SK-N-SH treated with all-trans-retinoic acid at 6 μM for 48 hours (cell line): ENCODE measurements around the gene CLCN1.

Experiments
- ATAC-seq: fragments of 200-7000 bp; cut with Tn5 transposase; 3 replicates; pipeline ENCODE4 v1.9.1; 2020; ENCODE audit warnings: mild to moderate bottlenecking, moderate library complexity
- ARNTL ChIP-seq: fragments of 450-650 bp; formaldehyde crosslinking; IDR thresholded peaks from 2 replicates; pipeline ENCODE4 v1.5.0; 2020; ENCODE audit warnings: low read depth, mild to moderate bottlenecking, moderate library complexity, borderline replicate concordance
- CSDC2 ChIP-seq: fragments of 250-450 bp; sonication (Bioruptor Pico); IDR thresholded peaks from 2 replicates; pipeline ENCODE4 v1.5.0; 2020; ENCODE audit warnings: mild to moderate bottlenecking, moderate library complexity
- ESRRG ChIP-seq: fragments of 250-450 bp; sonication (Bioruptor Pico); IDR thresholded peaks from 2 replicates; pipeline ENCODE4 v1.6.1; 2021; ENCODE audit warnings: mild to moderate bottlenecking
- OSR1 ChIP-seq: fragments of 250-450 bp; sonication (Bioruptor Pico); IDR thresholded peaks from 2 replicates; pipeline ENCODE4 v1.8.0; 2022; ENCODE audit warnings: moderate library complexity, mild to moderate bottlenecking, inconsistent platforms
- RARB ChIP-seq: fragments of 250-450 bp; sonication (Bioruptor Pico); IDR thresholded peaks from 2 replicates; pipeline ENCODE4 v1.8.0; 2021; ENCODE audit warnings: mild to moderate bottlenecking, moderate library complexity
- SNAI2 ChIP-seq: fragments of 250-450 bp; sonication (Bioruptor Pico); IDR thresholded peaks from 2 replicates; pipeline ENCODE4 v1.5.0; 2020; ENCODE audit warnings: mild to moderate bottlenecking, moderate library complexity
- TCF4 ChIP-seq: fragments of 250-450 bp; sonication (Bioruptor Pico); IDR thresholded peaks from 2 replicates; pipeline ENCODE4 v1.8.0; 2021; ENCODE audit warnings: mild to moderate bottlenecking, moderate library complexity, borderline replicate concordance
- TOX ChIP-seq: fragments of 250-450 bp; sonication (Bioruptor Pico); IDR thresholded peaks from 2 replicates; pipeline ENCODE4 v1.8.0; 2021; ENCODE audit warnings: mild to moderate bottlenecking, moderate library complexity, borderline replicate concordance
- ZC3H10 ChIP-seq: fragments of 250-450 bp; sonication (Bioruptor Pico); IDR thresholded peaks from 2 replicates; pipeline ENCODE4 v1.5.1; 2021; ENCODE audit warnings: mild to moderate bottlenecking, moderate library complexity
- ZFP3 ChIP-seq: fragments of 250-450 bp; sonication (Bioruptor Pico); IDR thresholded peaks from 2 replicates; pipeline ENCODE4 v1.5.0; 2020; ENCODE audit warnings: mild to moderate bottlenecking, moderate library complexity
- ZFP30 ChIP-seq: fragments of 450-650 bp; formaldehyde crosslinking; IDR thresholded peaks from 2 replicates; pipeline ENCODE4 v1.5.0; 2022; ENCODE audit warnings: mild to moderate bottlenecking, moderate library complexity
- ZNF565 ChIP-seq: fragments of 450-650 bp; formaldehyde crosslinking; conservative IDR thresholded peaks from 2 replicates; pipeline ENCODE4 v1.5.0; 2020; ENCODE audit warnings: low read depth, mild to moderate bottlenecking, moderate library complexity
- ZNF70 ChIP-seq: fragments of 450-650 bp; formaldehyde crosslinking; IDR thresholded peaks from 2 replicates; pipeline ENCODE4 v1.5.0; 2020; ENCODE audit warnings: mild to moderate bottlenecking, moderate library complexity
- ZNF8 ChIP-seq: fragments of 450-650 bp; formaldehyde crosslinking; IDR thresholded peaks from 2 replicates; pipeline ENCODE4 v1.5.0; 2020; ENCODE audit warnings: mild to moderate bottlenecking, moderate library complexity
- TF ChIP-seq, protein P1 (sequence below): fragments of 250-450 bp; sonication (Bioruptor Pico); IDR thresholded peaks from 2 replicates; pipeline ENCODE4 v1.8.0; 2021; ENCODE audit warnings: low read depth, mild to moderate bottlenecking, moderate library complexity, borderline replicate concordance
- TF ChIP-seq, protein P2 (sequence below): fragments of 250-450 bp; sonication (Bioruptor Pico); IDR thresholded peaks from 2 replicates; pipeline ENCODE4 v1.5.1; 2021; ENCODE audit warnings: mild to moderate bottlenecking, moderate library complexity
- TF ChIP-seq, protein P3 (sequence below): fragments of 250-450 bp; sonication (Bioruptor Pico); IDR thresholded peaks from 2 replicates; pipeline ENCODE4 v1.8.0; 2020; ENCODE audit warnings: mild to moderate bottlenecking, moderate library complexity, borderline replicate concordance
- TF ChIP-seq, protein P4 (sequence below): fragments of 250-450 bp; sonication (Bioruptor Pico); IDR thresholded peaks from 2 replicates; pipeline ENCODE4 v1.5.1; 2020; ENCODE audit warnings: low read depth, mild to moderate bottlenecking, moderate library complexity
- TF ChIP-seq, protein P5 (sequence below): fragments of 250-450 bp; sonication (Bioruptor Pico); IDR thresholded peaks from 2 replicates; pipeline ENCODE4 v1.5.0; 2020; ENCODE audit warnings: mild to moderate bottlenecking, moderate library complexity

Gene CLCN1

DNA sequence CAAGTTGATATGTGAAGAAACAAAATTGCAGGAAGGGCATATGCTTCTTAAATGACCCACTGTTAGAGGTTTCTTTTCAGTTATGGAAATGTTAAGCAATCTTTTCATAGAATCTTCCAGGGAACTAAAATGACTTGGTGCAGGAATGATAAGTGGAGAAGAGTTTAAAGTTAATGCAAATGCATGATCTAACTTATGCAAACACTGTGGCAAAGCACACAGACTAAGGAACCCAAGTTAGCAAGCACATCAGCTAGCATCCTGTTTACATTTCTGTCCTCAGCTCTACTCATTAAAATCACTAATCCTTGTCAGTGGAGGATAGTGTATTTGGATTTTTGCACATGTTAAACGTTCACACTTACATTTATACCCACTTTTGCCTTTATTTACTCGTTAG, 9.3 kb downstream of the CLCN1 start (continued):
- no peak for TF ChIP-seq ZNF70 (CRISPR knock-in tag)

DNA sequence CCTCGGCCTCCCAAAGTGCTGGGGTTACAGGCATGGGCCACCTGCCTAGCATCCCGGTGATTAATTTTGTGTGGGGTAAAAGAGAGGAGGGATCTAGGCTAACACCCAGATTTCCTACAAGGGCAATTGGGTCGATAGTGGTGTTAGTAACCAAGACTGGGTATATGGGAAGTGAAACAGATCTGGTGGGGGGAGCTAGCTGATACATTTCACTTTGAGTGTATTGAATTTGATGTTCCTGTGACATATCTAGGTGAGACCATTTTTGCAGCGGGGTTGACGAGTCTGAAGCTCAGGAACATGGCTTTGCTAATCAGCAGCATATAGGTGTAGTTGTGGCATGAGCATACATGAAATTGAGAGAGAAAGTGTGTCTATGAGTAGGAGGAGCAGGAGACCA, 12.0 kb downstream of the CLCN1 start:
- TF ChIP-seq, protein P1, sequence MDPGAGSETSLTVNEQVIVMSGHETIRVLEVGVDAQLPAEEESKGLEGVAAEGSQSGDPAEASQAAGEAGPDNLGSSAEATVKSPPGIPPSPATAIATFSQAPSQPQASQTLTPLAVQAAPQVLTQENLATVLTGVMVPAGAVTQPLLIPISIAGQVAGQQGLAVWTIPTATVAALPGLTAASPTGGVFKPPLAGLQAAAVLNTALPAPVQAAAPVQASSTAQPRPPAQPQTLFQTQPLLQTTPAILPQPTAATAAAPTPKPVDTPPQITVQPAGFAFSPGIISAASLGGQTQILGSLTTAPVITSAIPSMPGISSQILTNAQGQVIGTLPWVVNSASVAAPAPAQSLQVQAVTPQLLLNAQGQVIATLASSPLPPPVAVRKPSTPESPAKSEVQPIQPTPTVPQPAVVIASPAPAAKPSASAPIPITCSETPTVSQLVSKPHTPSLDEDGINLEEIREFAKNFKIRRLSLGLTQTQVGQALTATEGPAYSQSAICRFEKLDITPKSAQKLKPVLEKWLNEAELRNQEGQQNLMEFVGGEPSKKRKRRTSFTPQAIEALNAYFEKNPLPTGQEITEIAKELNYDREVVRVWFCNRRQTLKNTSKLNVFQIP (CRISPR knock-in tag) = no peak
- no peak for TF ChIP-seq ZFP3
- ATAC-seq = no peak

DNA sequence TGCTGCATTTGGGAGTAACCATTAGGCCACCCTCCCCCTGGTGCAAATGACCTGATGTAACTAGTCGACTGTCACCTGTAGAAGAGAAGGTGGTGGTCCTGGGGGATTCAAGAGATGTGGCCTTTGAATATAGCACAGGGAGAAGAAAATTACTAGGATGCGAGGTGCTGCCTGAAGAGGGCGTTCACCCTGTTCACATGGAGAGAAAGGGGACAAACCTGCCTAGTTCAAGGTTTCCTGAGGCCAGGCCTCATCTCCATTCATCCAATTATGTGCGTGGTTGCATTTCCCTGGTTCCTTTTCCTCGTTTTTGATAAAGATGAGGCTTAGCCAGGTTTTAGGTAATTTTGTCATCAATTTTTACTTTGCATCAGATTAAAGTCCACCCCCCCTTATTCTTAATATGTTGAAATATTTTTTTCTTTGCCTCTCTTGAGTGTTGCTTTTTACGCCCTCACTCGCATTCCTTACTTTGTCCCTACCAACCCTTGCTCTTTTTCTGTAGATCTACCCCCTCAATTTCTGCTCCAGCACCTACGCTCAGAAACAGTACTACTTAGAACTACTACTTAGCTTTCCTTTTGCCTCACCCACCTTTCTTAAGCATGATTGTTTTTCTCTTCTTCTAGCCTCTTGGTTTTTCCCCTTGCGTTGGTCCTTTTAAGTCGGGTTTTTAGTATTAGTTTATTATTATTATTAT, 13.7 kb downstream of the CLCN1 start:
- no peak for ATAC-seq
- TF ChIP-seq ZNF8 (CRISPR knock-in tag) = no peak
- no peak for TF ChIP-seq OSR1 (CRISPR knock-in tag)
- no peak for TF ChIP-seq ZC3H10
- no peak for TF ChIP-seq RARB
- no peak for TF ChIP-seq ZNF565
- TF ChIP-seq, protein P2, sequence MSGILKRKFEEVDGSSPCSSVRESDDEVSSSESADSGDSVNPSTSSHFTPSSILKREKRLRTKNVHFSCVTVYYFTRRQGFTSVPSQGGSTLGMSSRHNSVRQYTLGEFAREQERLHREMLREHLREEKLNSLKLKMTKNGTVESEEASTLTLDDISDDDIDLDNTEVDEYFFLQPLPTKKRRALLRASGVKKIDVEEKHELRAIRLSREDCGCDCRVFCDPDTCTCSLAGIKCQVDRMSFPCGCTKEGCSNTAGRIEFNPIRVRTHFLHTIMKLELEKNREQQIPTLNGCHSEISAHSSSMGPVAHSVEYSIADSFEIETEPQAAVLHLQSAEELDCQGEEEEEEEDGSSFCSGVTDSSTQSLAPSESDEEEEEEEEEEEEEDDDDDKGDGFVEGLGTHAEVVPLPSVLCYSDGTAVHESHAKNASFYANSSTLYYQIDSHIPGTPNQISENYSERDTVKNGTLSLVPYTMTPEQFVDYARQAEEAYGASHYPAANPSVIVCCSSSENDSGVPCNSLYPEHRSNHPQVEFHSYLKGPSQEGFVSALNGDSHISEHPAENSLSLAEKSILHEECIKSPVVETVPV (CRISPR knock-in tag) = no peak
- TF ChIP-seq TOX (CRISPR knock-in tag) = no peak
- no peak for TF ChIP-seq ZNF70 (CRISPR knock-in tag)
- no peak for TF ChIP-seq ESRRG (CRISPR knock-in tag)
- TF ChIP-seq, protein P3, sequence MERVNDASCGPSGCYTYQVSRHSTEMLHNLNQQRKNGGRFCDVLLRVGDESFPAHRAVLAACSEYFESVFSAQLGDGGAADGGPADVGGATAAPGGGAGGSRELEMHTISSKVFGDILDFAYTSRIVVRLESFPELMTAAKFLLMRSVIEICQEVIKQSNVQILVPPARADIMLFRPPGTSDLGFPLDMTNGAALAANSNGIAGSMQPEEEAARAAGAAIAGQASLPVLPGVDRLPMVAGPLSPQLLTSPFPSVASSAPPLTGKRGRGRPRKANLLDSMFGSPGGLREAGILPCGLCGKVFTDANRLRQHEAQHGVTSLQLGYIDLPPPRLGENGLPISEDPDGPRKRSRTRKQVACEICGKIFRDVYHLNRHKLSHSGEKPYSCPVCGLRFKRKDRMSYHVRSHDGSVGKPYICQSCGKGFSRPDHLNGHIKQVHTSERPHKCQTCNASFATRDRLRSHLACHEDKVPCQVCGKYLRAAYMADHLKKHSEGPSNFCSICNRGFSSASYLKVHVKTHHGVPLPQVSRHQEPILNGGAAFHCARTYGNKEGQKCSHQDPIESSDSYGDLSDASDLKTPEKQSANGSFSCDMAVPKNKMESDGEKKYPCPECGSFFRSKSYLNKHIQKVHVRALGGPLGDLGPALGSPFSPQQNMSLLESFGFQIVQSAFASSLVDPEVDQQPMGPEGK (CRISPR knock-in tag) = no peak
- TF ChIP-seq, protein P4, sequence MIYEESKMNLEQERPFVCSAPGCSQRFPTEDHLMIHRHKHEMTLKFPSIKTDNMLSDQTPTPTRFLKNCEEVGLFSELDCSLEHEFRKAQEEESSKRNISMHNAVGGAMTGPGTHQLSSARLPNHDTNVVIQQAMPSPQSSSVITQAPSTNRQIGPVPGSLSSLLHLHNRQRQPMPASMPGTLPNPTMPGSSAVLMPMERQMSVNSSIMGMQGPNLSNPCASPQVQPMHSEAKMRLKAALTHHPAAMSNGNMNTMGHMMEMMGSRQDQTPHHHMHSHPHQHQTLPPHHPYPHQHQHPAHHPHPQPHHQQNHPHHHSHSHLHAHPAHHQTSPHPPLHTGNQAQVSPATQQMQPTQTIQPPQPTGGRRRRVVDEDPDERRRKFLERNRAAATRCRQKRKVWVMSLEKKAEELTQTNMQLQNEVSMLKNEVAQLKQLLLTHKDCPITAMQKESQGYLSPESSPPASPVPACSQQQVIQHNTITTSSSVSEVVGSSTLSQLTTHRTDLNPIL = no peak
- TF ChIP-seq CSDC2 (CRISPR knock-in tag) = no peak
- no peak for TF ChIP-seq ZFP3
- TF ChIP-seq ZFP30 = no peak

DNA sequence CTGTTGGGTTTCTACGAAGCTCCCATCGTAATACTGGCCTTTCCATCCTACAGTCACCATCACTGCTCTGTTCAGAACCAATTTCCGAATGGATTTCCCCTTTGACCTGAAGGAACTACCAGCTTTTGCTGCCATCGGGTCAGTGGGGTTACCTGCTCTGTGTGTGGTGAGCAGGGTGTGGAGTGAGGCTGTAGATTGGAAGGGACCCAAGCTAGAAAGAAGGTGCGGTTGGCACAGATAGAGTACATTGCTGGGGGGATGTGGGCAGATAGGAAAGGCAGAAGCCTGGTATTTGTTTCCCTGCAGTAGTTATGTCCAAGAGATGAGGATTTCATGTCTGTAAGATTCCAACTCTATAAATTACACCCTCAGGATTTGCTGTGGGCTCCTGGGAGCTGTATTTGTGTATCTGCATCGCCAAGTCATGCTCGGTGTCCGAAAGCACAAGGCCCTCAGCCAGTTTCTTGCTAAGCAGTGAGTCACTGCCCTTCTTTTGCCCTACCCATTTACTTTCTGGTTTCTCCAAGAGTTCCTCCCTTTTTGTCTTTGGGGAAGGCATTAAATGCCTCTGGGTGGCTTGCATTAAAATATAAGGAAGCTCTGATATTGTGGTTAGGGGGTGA, 15.4 kb downstream of the CLCN1 start:
- ATAC-seq = peak; percentile 95

More for the DNA sequence above, 15.4 kb downstream of the CLCN1 start:
- TF ChIP-seq ZFP30 (no peak), TCF4 (CRISPR knock-in tag) (no peak), ZNF8 (CRISPR knock-in tag) (no peak), SNAI2 (CRISPR knock-in tag) (no peak), CSDC2 (CRISPR knock-in tag) (no peak), ARNTL (CRISPR knock-in tag) (no peak), ZC3H10 (peak; percentile 68; the same call in 1 of the 2 replicates), OSR1 (CRISPR knock-in tag) (no peak), TOX (CRISPR knock-in tag) (peak; percentile 48; the same call in 1 of the 2 replicates), ZFP3 (no peak), RARB (peak; percentile 66; the same call in 1 of the 2 replicates)
- TF ChIP-seq, protein P1 (CRISPR knock-in tag) = no peak
- TF ChIP-seq, protein P2 (CRISPR knock-in tag) = no peak
- TF ChIP-seq, protein P3 (CRISPR knock-in tag) = no peak; the same call in 1 of the 2 replicates
- TF ChIP-seq, protein P5, sequence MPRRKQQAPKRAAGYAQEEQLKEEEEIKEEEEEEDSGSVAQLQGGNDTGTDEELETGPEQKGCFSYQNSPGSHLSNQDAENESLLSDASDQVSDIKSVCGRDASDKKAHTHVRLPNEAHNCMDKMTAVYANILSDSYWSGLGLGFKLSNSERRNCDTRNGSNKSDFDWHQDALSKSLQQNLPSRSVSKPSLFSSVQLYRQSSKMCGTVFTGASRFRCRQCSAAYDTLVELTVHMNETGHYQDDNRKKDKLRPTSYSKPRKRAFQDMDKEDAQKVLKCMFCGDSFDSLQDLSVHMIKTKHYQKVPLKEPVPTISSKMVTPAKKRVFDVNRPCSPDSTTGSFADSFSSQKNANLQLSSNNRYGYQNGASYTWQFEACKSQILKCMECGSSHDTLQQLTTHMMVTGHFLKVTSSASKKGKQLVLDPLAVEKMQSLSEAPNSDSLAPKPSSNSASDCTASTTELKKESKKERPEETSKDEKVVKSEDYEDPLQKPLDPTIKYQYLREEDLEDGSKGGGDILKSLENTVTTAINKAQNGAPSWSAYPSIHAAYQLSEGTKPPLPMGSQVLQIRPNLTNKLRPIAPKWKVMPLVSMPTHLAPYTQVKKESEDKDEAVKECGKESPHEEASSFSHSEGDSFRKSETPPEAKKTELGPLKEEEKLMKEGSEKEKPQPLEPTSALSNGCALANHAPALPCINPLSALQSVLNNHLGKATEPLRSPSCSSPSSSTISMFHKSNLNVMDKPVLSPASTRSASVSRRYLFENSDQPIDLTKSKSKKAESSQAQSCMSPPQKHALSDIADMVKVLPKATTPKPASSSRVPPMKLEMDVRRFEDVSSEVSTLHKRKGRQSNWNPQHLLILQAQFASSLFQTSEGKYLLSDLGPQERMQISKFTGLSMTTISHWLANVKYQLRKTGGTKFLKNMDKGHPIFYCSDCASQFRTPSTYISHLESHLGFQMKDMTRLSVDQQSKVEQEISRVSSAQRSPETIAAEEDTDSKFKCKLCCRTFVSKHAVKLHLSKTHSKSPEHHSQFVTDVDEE = no peak
